ENCODE data around the gene PLXDC1. TPM values are rescaled to one million over a fixed set of nuclear protein-coding genes. Genes with fewer than 3 reads are reported as not detected.

PLXDC1 gene
- total RNA-seq, 1 donor from 2014 or later, result 12.2 TPM

DNA sequence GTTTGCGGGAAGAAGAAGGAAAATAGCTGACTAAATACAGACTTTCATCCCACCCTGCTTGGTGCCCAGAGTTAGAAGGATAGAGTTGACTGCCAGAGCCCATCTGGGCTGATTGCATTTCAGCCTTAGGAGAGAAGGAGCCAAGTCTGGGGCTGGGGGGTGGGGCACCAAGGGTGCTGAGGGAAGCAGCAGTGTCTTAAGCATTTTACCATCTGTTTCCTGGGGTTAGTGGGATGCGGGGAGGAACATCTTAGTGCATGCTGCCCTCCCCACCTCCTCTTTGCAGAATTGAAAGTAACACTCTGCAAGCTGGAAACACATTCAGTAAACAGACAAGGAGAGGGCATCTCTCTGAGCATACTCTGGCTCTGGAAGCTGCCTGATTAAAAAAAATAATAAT is 16.0 kb upstream of the PLXDC1 start:
- TF ChIP-seq, protein P1, sequence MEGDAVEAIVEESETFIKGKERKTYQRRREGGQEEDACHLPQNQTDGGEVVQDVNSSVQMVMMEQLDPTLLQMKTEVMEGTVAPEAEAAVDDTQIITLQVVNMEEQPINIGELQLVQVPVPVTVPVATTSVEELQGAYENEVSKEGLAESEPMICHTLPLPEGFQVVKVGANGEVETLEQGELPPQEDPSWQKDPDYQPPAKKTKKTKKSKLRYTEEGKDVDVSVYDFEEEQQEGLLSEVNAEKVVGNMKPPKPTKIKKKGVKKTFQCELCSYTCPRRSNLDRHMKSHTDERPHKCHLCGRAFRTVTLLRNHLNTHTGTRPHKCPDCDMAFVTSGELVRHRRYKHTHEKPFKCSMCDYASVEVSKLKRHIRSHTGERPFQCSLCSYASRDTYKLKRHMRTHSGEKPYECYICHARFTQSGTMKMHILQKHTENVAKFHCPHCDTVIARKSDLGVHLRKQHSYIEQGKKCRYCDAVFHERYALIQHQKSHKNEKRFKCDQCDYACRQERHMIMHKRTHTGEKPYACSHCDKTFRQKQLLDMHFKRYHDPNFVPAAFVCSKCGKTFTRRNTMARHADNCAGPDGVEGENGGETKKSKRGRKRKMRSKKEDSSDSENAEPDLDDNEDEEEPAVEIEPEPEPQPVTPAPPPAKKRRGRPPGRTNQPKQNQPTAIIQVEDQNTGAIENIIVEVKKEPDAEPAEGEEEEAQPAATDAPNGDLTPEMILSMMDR (IDR thresholded peaks at IDR 0.05; ENCODE audit: borderline replicate concordance), result no peak
- H3K27ac ChIP-seq (replicated peaks), result peak overlapping the region; percentile 41

DNA sequence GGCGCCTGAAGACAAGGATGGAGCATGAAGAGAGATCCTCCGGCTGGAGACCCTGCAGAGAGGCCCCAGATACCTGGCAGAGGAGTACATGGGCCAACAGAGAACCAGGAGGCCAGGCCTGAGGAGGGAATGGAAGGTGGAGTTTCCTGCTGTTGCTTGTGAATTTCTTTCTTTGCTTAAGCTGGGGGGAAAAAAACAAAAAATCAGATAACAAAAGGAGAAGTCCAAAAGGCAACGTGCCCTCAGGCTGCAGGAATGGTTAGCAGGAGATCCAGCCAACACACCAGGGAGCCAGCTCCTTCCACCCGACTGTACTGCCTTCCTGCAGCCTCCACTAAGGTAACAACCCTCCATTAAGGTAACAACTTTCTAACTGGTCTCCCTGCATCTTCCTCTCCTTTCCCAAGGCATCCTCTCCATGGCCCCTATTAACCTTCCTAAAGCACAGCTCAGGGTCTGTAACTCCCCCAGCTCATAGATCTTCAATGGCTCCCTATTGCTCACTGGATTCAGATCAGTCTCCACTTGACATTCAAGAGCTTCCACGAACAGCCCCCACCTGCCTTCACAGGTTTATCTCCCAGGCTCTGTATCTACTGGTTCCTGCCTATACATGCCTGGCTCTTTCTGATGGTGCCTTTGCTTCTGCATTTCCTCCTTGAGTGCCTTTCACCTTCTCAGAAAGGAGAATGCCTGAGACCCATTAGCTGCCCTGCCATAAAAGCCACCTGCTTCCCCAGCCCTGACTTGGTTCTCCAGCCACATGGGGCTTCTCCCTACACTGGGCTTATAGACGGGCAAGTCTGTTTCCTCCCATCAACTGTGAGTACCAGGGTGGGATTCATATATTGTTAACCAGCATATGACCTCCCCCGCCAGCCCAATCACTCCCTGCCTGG is 15.2 kb upstream of the PLXDC1 start:
- no peak overlapping the region for H3K4me3 ChIP-seq
- peaks cover 4% of the 10 kb centered on the region for H3K9me3 ChIP-seq (replicated peaks)
- no peaks in the 10 kb centered on the region for H3K36me3 ChIP-seq
- H3K27me3 ChIP-seq (ENCODE audit: low read depth), result no peaks in the 10 kb centered on the region
- peaks cover 40% of the 10 kb centered on the region for H3K4me1 ChIP-seq
- DNase-seq, result no peak
- TF ChIP-seq, protein P1 (IDR thresholded peaks at IDR 0.05; ENCODE audit: borderline replicate concordance), result no peak
- H3K27ac ChIP-seq (replicated peaks), result peak overlapping the region; percentile 41
- intact Hi-C loops (cut with micrococcal nuclease), result loop anchor here (10.0 kb wide), 1 partner anchor 78 kb away; no protein-coding TSS in a partner anchor

More for the DNA sequence above, 16.0 kb upstream of the PLXDC1 start:
- peaks cover 40% of the 10 kb centered on the region for H3K4me1 ChIP-seq
- no peaks in the 10 kb centered on the region for H3K36me3 ChIP-seq
- H3K4me3 ChIP-seq, result no peak overlapping the region
- intact Hi-C loops (cut with micrococcal nuclease), result loop anchor here (10.0 kb wide), 1 partner anchor 77 kb away; no protein-coding TSS in a partner anchor
- no peaks in the 10 kb centered on the region for H3K27me3 ChIP-seq (ENCODE audit: low read depth)
- DNase-seq, result peak; percentile 50
- peaks cover 4% of the 10 kb centered on the region for H3K9me3 ChIP-seq (replicated peaks)

DNA sequence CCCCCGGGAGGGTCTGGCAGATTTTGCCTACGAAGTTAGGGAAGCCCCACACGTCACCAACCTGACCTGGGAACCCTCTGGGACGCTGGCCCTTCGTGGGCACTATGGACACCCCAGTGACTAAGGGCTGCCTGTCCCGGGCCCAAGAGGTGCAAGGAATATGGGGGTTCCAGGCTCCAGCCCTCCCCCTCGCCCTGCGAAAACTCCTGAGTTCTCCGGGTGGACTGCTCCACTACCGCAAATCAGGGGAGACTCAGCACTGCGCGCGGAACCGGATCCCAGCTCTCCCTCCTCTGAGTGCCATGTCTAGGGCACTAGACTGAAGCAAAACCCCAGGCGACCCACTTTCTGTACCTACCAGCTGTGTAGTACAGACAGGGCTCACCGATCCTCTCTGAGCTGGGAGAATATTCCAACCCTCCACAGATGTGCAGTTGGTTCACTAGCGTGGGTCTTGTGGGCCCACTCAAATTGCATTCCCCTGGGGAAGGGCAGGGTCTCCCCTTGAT is 14.5 kb upstream of the PLXDC1 start, which contains the start of gene ARL5C:
TSS of gene ARL5C (minus strand) at position 321 of the 509 bp plus-strand sequence. CDS start 401 bp downstream, outside the sequence.
- TF ChIP-seq, protein P1 (IDR thresholded peaks at IDR 0.05; ENCODE audit: borderline replicate concordance), result no peak
- no peak for DNase-seq
- intact Hi-C loops (cut with micrococcal nuclease), result loop anchor here (10.0 kb wide), 1 partner anchor 79 kb away; no protein-coding TSS in a partner anchor
- H3K36me3 ChIP-seq, result no peaks in the 10 kb centered on the region
- H3K4me1 ChIP-seq, result peaks cover 40% of the 10 kb centered on the region
- H3K27me3 ChIP-seq (ENCODE audit: low read depth), result no peaks in the 10 kb centered on the region
- H3K4me3 ChIP-seq, result peak within 1 kb of the TSS; percentile 71
- peak within 1 kb of the TSS; percentile 53 for H3K27ac ChIP-seq (replicated peaks)
- peaks cover 4% of the 10 kb centered on the region for H3K9me3 ChIP-seq (replicated peaks)

DNA sequence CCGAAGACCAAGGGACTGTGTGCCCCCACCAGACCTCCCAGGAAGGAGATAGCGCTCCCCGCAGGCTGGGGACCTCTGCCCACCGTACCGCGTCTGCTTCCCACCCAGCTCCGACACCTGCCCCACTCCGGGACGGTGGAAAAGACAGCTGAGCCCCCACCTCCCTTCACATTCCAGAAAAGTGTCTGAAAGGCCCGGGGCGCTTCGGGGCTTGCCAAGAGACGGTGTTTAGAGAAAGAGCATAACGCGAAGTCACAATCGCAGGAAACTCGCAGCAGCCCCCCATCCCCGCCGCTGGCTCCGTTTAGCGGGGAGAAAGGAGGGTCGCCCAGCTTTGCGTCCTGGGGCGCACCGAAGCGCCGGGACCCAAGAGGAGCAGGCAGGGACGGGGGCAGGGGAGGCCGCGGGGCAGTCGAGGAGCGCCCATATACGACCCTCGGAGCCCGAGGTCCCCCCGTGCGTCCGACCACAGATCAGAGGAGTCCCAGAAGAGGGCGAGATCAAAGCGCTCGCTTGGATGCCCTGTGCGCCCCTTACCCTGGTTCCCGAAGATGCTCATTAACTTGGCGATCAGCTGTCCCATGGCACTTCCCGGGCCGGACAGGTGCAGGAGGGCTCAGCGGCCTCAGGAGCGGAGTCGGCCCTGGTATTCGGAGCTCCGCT is 13.9 kb upstream of the PLXDC1 start:
- Histone ChIP-seq H3K27me3 (ENCODE audit: low read depth) (no peaks in the 10 kb centered on the region), H3K4me3 (peak overlapping the region; percentile 71), H3K36me3 (no peaks in the 10 kb centered on the region), H3K27ac (replicated peaks) (peak overlapping the region; percentile 53), H3K4me1 (peaks cover 40% of the 10 kb centered on the region), H3K9me3 (replicated peaks) (peaks cover 4% of the 10 kb centered on the region)
- TF ChIP-seq, protein P1 (IDR thresholded peaks at IDR 0.05; ENCODE audit: borderline replicate concordance), result no peak
- intact Hi-C loops (cut with micrococcal nuclease), result loop anchor here (10.0 kb wide), 1 partner anchor 79 kb away; no protein-coding TSS in a partner anchor
- DNase-seq, result no peak

DNA sequence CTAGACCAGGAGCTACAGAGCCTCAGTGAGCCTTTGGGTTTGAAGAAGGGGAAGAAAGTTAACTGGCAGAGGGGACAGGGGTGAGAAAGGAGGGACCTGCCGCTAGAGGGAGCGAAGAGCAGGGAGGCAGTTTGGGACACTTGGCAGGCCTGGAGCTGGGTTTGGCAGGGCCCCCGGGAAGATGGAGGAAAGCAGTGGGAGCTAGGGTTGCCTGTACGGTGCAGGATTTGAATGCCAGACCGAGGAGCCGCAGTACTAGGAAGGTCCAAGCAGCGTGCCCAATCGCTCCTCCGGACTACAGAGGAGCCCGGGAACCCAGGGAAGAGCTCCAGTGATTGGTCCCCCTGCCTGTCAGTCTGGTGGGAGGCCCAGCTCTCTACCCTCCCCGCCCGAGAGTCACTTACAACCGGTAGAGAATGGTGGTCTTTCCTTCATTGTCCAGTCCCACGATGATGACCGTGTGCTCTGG is 13.3 kb upstream of the PLXDC1 start:
- intact Hi-C loops (cut with micrococcal nuclease), result loop anchor here (10.0 kb wide), 1 partner anchor 80 kb away; no protein-coding TSS in a partner anchor

More for the DNA sequence above, 13.3 kb upstream of the PLXDC1 start:
- Histone ChIP-seq H3K27ac (replicated peaks) (peak overlapping the region; percentile 53), H3K4me3 (peak overlapping the region; percentile 71), H3K27me3 (ENCODE audit: low read depth) (no peaks in the 10 kb centered on the region), H3K36me3 (no peaks in the 10 kb centered on the region), H3K4me1 (peaks cover 40% of the 10 kb centered on the region), H3K9me3 (replicated peaks) (peaks cover 4% of the 10 kb centered on the region)
- TF ChIP-seq, protein P1 (IDR thresholded peaks at IDR 0.05; ENCODE audit: borderline replicate concordance), result peak; percentile 85
- DNase-seq, result peak; percentile 92

Measured in left ventricle myocardium inferior (tissue), 1 donor.